WTC11 (cell line): ENCODE results near the gene SLC11A2. TPM values are rescaled to one million over a fixed set of nuclear protein-coding genes. Genes with fewer than 3 reads are reported as not detected.
A peak's percentile ranks its signal among the peaks of the same experiment; 100 is the strongest.

ENCODE experiments used
- ATAC-seq: fragments of 200-7000 bp; cut with Tn5 transposase; 2 replicates; pipeline ENCODE4 v1.10.0; 2021; ENCODE audit warnings: mild to moderate bottlenecking, moderate library complexity
- CTCF ChIA-PET: fragments of 300-600 bp; sonication (Branson Sonifier 250); formaldehyde crosslinking; loops from one replicate; lab custom pipeline; 2021; ENCODE audit warnings: antibody characterized with exemption; lab: Charles Lee
- POLR2A ChIA-PET: fragments of 350-600 bp; sonication (Branson Sonifier 250); formaldehyde crosslinking; loops from one replicate; lab custom pipeline; 2021; ENCODE audit warnings: antibody characterized with exemption; lab: Charles Lee
- DNase-seq: peaks from one replicate; pipeline ENCODE4 v3.0.0; 2021; ENCODE audit warnings: low spot score
- H3K27ac Mint-ChIP-seq: 2 replicates; pipeline ENCODE4 v1.8.0; 2021; ENCODE audit warnings: mixed read lengths
- H3K27me3 Mint-ChIP-seq: 2 replicates; pipeline ENCODE4 v1.8.0; 2021; ENCODE audit warnings: low read depth, mild to moderate bottlenecking, moderate library complexity, mixed read lengths
- H3K36me3 Mint-ChIP-seq: 2 replicates; pipeline ENCODE4 v1.8.0; 2021; ENCODE audit warnings: mixed read lengths
- H3K4me1 Mint-ChIP-seq: 2 replicates; pipeline ENCODE4 v1.8.0; 2022; ENCODE audit warnings: mixed read lengths
- H3K4me3 Mint-ChIP-seq: 2 replicates; pipeline ENCODE4 v1.8.0; 2021; ENCODE audit warnings: mild to moderate bottlenecking, moderate library complexity, mixed read lengths
- H3K9me3 Mint-ChIP-seq: 2 replicates; pipeline ENCODE4 v1.8.0; 2021; ENCODE audit warnings: mixed read lengths
- AR ChIP-seq: fragments of 250-450 bp; sonication (Bioruptor Pico); IDR thresholded peaks from 2 replicates; pipeline ENCODE4 v1.9.0; 2021; ENCODE audit warnings: mild to moderate bottlenecking
- CREM ChIP-seq: sonication (generic); formaldehyde crosslinking; IDR thresholded peaks from 2 replicates; pipeline ENCODE4 v1.8.1; 2022; ENCODE audit warnings: mild to moderate bottlenecking, missing genetic modification reagents, moderate library complexity
- GABPB1 ChIP-seq: sonication (generic); formaldehyde crosslinking; IDR thresholded peaks from 2 replicates; pipeline ENCODE4 v1.8.1; 2023; ENCODE audit warnings: mild to moderate bottlenecking, missing genetic modification reagents
- KAT7 ChIP-seq: sonication (generic); formaldehyde crosslinking; IDR thresholded peaks from 2 replicates; pipeline ENCODE4 v1.8.1; 2023; ENCODE audit warnings: missing genetic modification reagents, mild to moderate bottlenecking, borderline replicate concordance
- MAX ChIP-seq: sonication (generic); formaldehyde crosslinking; IDR thresholded peaks from 2 replicates; pipeline ENCODE4 v1.8.0; 2022; ENCODE audit warnings: mild to moderate bottlenecking, missing genetic modification reagents
- NFE2L1 ChIP-seq: sonication (generic); formaldehyde crosslinking; IDR thresholded peaks from 2 replicates; pipeline ENCODE4 v1.8.1; 2023; ENCODE audit warnings: missing genetic modification reagents
- NFYB ChIP-seq: sonication (generic); formaldehyde crosslinking; conservative IDR thresholded peaks from 2 replicates; pipeline ENCODE4 v1.8.0; 2022; ENCODE audit warnings: low read depth, missing genetic modification reagents
- SMAD3 ChIP-seq: sonication (generic); formaldehyde crosslinking; IDR thresholded peaks from 2 replicates; pipeline ENCODE4 v1.8.0; 2022; ENCODE audit warnings: missing genetic modification reagents, mild to moderate bottlenecking, borderline replicate concordance
- SP1 ChIP-seq: sonication (generic); formaldehyde crosslinking; conservative IDR thresholded peaks from 2 replicates; pipeline ENCODE4 v1.8.1; 2022; ENCODE audit warnings: missing genetic modification reagents
- STAT6 ChIP-seq: sonication (generic); formaldehyde crosslinking; conservative IDR thresholded peaks from 2 replicates; pipeline ENCODE4 v1.8.1; 2023; ENCODE audit warnings: mild to moderate bottlenecking, low read depth, missing genetic modification reagents, moderate library complexity
- TP53 ChIP-seq: sonication (generic); formaldehyde crosslinking; IDR thresholded peaks from 2 replicates; pipeline ENCODE4 v1.8.1; 2023; ENCODE audit warnings: mild to moderate bottlenecking, missing genetic modification reagents
- ZBTB21 ChIP-seq: sonication (generic); formaldehyde crosslinking; IDR thresholded peaks from 2 replicates; pipeline ENCODE4 v1.8.1; 2023; ENCODE audit warnings: mild to moderate bottlenecking, missing genetic modification reagents, borderline replicate concordance
- ZBTB43 ChIP-seq: sonication (generic); formaldehyde crosslinking; IDR thresholded peaks from 2 replicates; pipeline ENCODE4 v1.8.1; 2023; ENCODE audit warnings: mild to moderate bottlenecking, missing genetic modification reagents
- ZMAT4 ChIP-seq: fragments of 250-450 bp; sonication (Bioruptor Pico); IDR thresholded peaks from 2 replicates; pipeline ENCODE4 v1.9.0; 2021; ENCODE audit warnings: mild to moderate bottlenecking
- ZNF138 ChIP-seq: sonication (generic); formaldehyde crosslinking; conservative IDR thresholded peaks from 2 replicates; pipeline ENCODE4 v1.8.1; 2022; ENCODE audit warnings: mild to moderate bottlenecking, moderate library complexity, missing genetic modification reagents
- ZNF219 ChIP-seq: sonication (generic); formaldehyde crosslinking; IDR thresholded peaks from 2 replicates; pipeline ENCODE4 v1.8.0; 2023; ENCODE audit warnings: missing genetic modification reagents, mild to moderate bottlenecking, borderline replicate concordance
- ZNF281 ChIP-seq: sonication (generic); formaldehyde crosslinking; IDR thresholded peaks from 2 replicates; pipeline ENCODE4 v1.8.0; 2023; ENCODE audit warnings: mild to moderate bottlenecking, missing genetic modification reagents
- ZNF416 ChIP-seq: fragments of 250-450 bp; sonication (Bioruptor Pico); IDR thresholded peaks from 2 replicates; pipeline ENCODE4 v1.9.0; 2021; ENCODE audit warnings: mild to moderate bottlenecking, inconsistent platforms
- ZNF671 ChIP-seq: fragments of 250-450 bp; sonication (Bioruptor Pico); IDR thresholded peaks from 2 replicates; pipeline ENCODE4 v1.8.0; 2021; ENCODE audit warnings: mild to moderate bottlenecking
- total RNA-seq: library from RNA; stranded (reverse); gene quantifications from 3 replicates; pipeline ENCODE4 v1.2.3, GENCODE V29; 2021

The SLC11A2 gene
- total RNA-seq, 1 experiment from 2014 or later: 58.0 TPM

- ATAC-seq (peak; percentile 97), DNase-seq (peak; percentile 21)
- H3K4me3 Mint-ChIP-seq: no peak overlapping the region
- TF ChIP-seq ZBTB21: no peak
- TF ChIP-seq GABPB1 (CRISPR knock-in tag): 0 out of 2 replicates have a peak, but pooled peaks have one; percentile 45
- CTCF ChIA-PET: interaction anchor here (0.6 to 5.5 kb wide), 18 partner anchors 8 to 1873 kb away, joined by 3 to 70 read pairs (median 4); partner anchors contain the start of genes DIP2B, SLC11A2, SMAGP and TMPRSS12
- H3K27ac Mint-ChIP-seq: peak overlapping the region; percentile 89
- no peaks in the 10 kb centered on the region for H3K27me3 Mint-ChIP-seq
- POLR2A ChIA-PET: no interaction called here
- peaks cover 4% of the 10 kb centered on the region for H3K4me1 Mint-ChIP-seq
- H3K9me3 Mint-ChIP-seq: no peaks in the 10 kb centered on the region
- H3K36me3 Mint-ChIP-seq: peaks cover 31% of the 10 kb centered on the region
Observed at GRCh38 chr12:50986966-50987737, 39.0 kb downstream of the SLC11A2 start.

GRCh38 chr12:50985322-50985721 lies 40.9 kb downstream of the SLC11A2 start:
- ChIA-PET CTCF (interaction anchor here (0.6 to 5.5 kb wide), 6 partner anchors 43 to 356 kb away, joined by 3 to 70 read pairs (median 4); partner anchors contain the start of gene SLC11A2), POLR2A (interaction anchor here (0.6 kb wide), 1 partner anchor 189 kb away, joined by 3 read pairs; no protein-coding TSS in a partner anchor)
- no peak for DNase-seq

GRCh38 chr12:50984586-50985298 lies 41.4 kb downstream of the SLC11A2 start:
- ChIA-PET CTCF (interaction anchor here (1.0 to 5.5 kb wide), 3 partner anchors 43 to 356 kb away, joined by 3 to 70 read pairs (median 55); partner anchors contain the start of gene SLC11A2), POLR2A (interaction anchor here (0.6 kb wide), 1 partner anchor 188 kb away, joined by 3 read pairs; no protein-coding TSS in a partner anchor)
- Mint-ChIP-seq H3K36me3 (peaks cover 12% of the 10 kb centered on the region), H3K27ac (no peak overlapping the region; the same call in 1 of the 2 replicates), H3K4me1 (peaks cover 9% of the 10 kb centered on the region), H3K27me3 (no peaks in the 10 kb centered on the region), H3K9me3 (no peaks in the 10 kb centered on the region), H3K4me3 (no peak overlapping the region)
- ATAC-seq (no peak), DNase-seq (no peak)
- TF ChIP-seq ZNF138 (no peak), ZBTB21 (no peak), CREM (CRISPR knock-in tag) (no peak), ZNF281 (CRISPR knock-in tag) (no peak), NFE2L1 (CRISPR knock-in tag) (no peak), NFYB (CRISPR knock-in tag) (no peak), ZNF671 (CRISPR knock-in tag) (no peak), SMAD3 (CRISPR knock-in tag) (no peak), TP53 (CRISPR knock-in tag) (no peak), ZBTB43 (no peak), ZMAT4 (CRISPR knock-in tag) (no peak), ZNF416 (no peak), STAT6 (CRISPR knock-in tag) (no peak), MAX (no peak), AR (CRISPR knock-in tag) (no peak)

More at GRCh38 chr12:50985322-50985721, 40.9 kb downstream of the SLC11A2 start:
- no peak for ATAC-seq
- peaks cover 9% of the 10 kb centered on the region for H3K4me1 Mint-ChIP-seq
- peaks cover 16% of the 10 kb centered on the region for H3K36me3 Mint-ChIP-seq
- H3K27ac Mint-ChIP-seq: no peak overlapping the region; the same call in 1 of the 2 replicates
- TF ChIP-seq ZNF219 (no peak), SP1 (CRISPR knock-in tag) (no peak), GABPB1 (CRISPR knock-in tag) (no peak), KAT7 (CRISPR knock-in tag) (no peak)
- no peaks in the 10 kb centered on the region for H3K9me3 Mint-ChIP-seq
- H3K4me3 Mint-ChIP-seq: no peak overlapping the region
- no peaks in the 10 kb centered on the region for H3K27me3 Mint-ChIP-seq
